Measurements from ENCODE around the gene SYCP2. TPM values are rescaled to one million over a fixed set of nuclear protein-coding genes. Genes with fewer than 3 reads are reported as not detected.

Gene SYCP2
- total RNA-seq, 6 experiments from 2014 or later, result 0.23 to 1.1 (median 0.56) TPM

- H3K4me1 Mint-ChIP-seq (ENCODE audit: low read depth), result no peaks in the 10 kb centered on the region
- no peaks in the 10 kb centered on the region for H3K36me3 Mint-ChIP-seq (ENCODE audit: low read depth)
- H3K27me3 Mint-ChIP-seq (ENCODE audit: insufficient read depth), result no peaks in the 10 kb centered on the region; the same call in 1 of the 2 replicates
- TF ChIP-seq, protein P1, sequence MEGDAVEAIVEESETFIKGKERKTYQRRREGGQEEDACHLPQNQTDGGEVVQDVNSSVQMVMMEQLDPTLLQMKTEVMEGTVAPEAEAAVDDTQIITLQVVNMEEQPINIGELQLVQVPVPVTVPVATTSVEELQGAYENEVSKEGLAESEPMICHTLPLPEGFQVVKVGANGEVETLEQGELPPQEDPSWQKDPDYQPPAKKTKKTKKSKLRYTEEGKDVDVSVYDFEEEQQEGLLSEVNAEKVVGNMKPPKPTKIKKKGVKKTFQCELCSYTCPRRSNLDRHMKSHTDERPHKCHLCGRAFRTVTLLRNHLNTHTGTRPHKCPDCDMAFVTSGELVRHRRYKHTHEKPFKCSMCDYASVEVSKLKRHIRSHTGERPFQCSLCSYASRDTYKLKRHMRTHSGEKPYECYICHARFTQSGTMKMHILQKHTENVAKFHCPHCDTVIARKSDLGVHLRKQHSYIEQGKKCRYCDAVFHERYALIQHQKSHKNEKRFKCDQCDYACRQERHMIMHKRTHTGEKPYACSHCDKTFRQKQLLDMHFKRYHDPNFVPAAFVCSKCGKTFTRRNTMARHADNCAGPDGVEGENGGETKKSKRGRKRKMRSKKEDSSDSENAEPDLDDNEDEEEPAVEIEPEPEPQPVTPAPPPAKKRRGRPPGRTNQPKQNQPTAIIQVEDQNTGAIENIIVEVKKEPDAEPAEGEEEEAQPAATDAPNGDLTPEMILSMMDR (IDR thresholded peaks at IDR 0.05), result no peak
- no peak overlapping the region for H3K4me3 Mint-ChIP-seq
- H3K9me3 Mint-ChIP-seq, result no peaks in the 10 kb centered on the region
- DNase-seq, result no peak
- no peak overlapping the region for H3K27ac Mint-ChIP-seq
These were observed 12.5 kb downstream of the SYCP2 start for GRCh38 chr20:59920944-59921343.

GRCh38 chr20:59912609-59913008 is 20.8 kb downstream of the SYCP2 start:
- Mint-ChIP-seq H3K27me3 (ENCODE audit: insufficient read depth) (no peaks in the 10 kb centered on the region), H3K9me3 (no peaks in the 10 kb centered on the region), H3K4me3 (no peak overlapping the region), H3K27ac (no peak overlapping the region), H3K4me1 (ENCODE audit: low read depth) (no peaks in the 10 kb centered on the region), H3K36me3 (ENCODE audit: low read depth) (no peaks in the 10 kb centered on the region)
- no peak for DNase-seq
- TF ChIP-seq, protein P1 (IDR thresholded peaks at IDR 0.05), result no peak

DNA sequence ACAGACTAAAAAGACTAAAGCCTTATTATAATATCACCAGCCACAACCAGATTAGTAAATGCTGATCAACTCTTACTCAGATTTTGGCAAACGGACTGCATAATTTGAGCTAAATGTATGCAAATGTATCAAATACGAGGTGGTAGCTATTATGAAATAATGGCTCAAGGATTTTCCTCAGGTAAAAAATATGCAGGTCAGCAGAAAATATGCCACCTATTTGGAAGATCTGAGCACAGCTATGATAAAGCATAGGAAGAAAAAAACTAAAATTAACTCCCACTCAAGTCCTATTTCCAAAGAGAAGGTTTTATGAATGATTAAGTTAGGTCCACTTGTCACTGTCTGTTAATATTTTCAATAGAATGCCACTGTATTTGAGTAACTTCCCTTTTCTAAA is 22.4 kb downstream of the SYCP2 start:
- TF ChIP-seq, protein P1 (IDR thresholded peaks at IDR 0.05), result no peak
- no peaks in the 10 kb centered on the region for H3K36me3 Mint-ChIP-seq (ENCODE audit: low read depth)
- no peaks in the 10 kb centered on the region for H3K4me1 Mint-ChIP-seq (ENCODE audit: low read depth)
- no peaks in the 10 kb centered on the region for H3K27me3 Mint-ChIP-seq (ENCODE audit: insufficient read depth)
- H3K4me3 Mint-ChIP-seq, result no peak overlapping the region
- no peak for DNase-seq
- H3K9me3 Mint-ChIP-seq, result no peaks in the 10 kb centered on the region
- H3K27ac Mint-ChIP-seq, result no peak overlapping the region

GRCh38 chr20:59908855-59909254 is 24.6 kb downstream of the SYCP2 start:
- no peak for DNase-seq
- TF ChIP-seq, protein P1 (IDR thresholded peaks at IDR 0.05), result no peak
- no peak overlapping the region for H3K4me3 Mint-ChIP-seq
- H3K27me3 Mint-ChIP-seq (ENCODE audit: insufficient read depth), result no peaks in the 10 kb centered on the region
- no peaks in the 10 kb centered on the region for H3K4me1 Mint-ChIP-seq (ENCODE audit: low read depth)
- no peak overlapping the region for H3K27ac Mint-ChIP-seq
- no peaks in the 10 kb centered on the region for H3K36me3 Mint-ChIP-seq (ENCODE audit: low read depth)
- no peaks in the 10 kb centered on the region for H3K9me3 Mint-ChIP-seq

GRCh38 chr20:59903621-59904020 is 29.8 kb downstream of the SYCP2 start:
- TF ChIP-seq, protein P1 (IDR thresholded peaks at IDR 0.05), result no peak
- no peaks in the 10 kb centered on the region; the same call in 1 of the 2 replicates for H3K27me3 Mint-ChIP-seq (ENCODE audit: insufficient read depth)
- H3K4me1 Mint-ChIP-seq (ENCODE audit: low read depth), result no peaks in the 10 kb centered on the region
- no peak overlapping the region for H3K4me3 Mint-ChIP-seq
- H3K27ac Mint-ChIP-seq, result no peak overlapping the region
- DNase-seq, result no peak
- no peaks in the 10 kb centered on the region for H3K36me3 Mint-ChIP-seq (ENCODE audit: low read depth)
- H3K9me3 Mint-ChIP-seq, result no peaks in the 10 kb centered on the region

DNA sequence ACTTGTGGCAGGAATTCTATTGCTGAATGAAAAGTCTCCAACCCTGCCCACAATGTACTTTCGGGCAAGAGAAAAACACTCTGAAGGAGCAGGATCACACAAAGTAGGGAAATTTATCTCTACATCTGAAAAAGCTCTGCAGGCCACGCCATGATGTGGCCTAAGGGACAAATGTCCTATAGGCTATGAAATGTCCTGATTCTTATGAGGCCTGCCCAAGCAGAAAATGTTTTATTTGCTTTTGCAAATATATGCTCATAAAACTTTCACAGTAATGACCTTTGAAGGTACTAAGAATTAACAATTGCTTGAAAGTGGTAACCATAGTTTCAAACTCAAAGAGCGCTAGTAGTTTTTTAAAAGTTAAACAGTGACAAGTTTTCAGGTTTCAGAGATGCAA is 31.0 kb downstream of the SYCP2 start:
- Mint-ChIP-seq H3K27ac (no peak overlapping the region), H3K27me3 (ENCODE audit: insufficient read depth) (no peaks in the 10 kb centered on the region; the same call in 1 of the 2 replicates), H3K36me3 (ENCODE audit: low read depth) (no peaks in the 10 kb centered on the region), H3K4me3 (no peak overlapping the region), H3K9me3 (no peaks in the 10 kb centered on the region), H3K4me1 (ENCODE audit: low read depth) (no peaks in the 10 kb centered on the region)
- TF ChIP-seq, protein P1 (IDR thresholded peaks at IDR 0.05), result no peak
- no peak for DNase-seq
